Ovary (tissue), 9 donors: ENCODE results near the gene RNF208. TPM values are rescaled to one million over a fixed set of nuclear protein-coding genes. Genes with fewer than 3 reads are reported as not detected.

ENCODE experiments used
- DNase-seq, 5 donors: peaks; one replicate each; pipeline ENCODE4 v3.0.0-alpha.2; 2019 to 2020
- H3K27ac ChIP-seq, 2 donors: fragments of 200-600 bp; one replicate each; pipeline versions ENCODE4 v1.5.1 to v1.8.0; 2019 to 2022
- H3K27me3 ChIP-seq: fragments of 200-600 bp; one replicate; pipeline ENCODE4 v1.8.0; 2022
- H3K36me3 ChIP-seq: fragments of 200-600 bp; sonication (generic); one replicate; pipeline ENCODE4 v1.5.1; 2019
- H3K4me1 ChIP-seq: one replicate; pipeline ENCODE4 v1.8.1; 2013; ENCODE audit warnings: mild to moderate bottlenecking, moderate library complexity; ENCODE audit not compliant: insufficient read depth
- H3K4me3 ChIP-seq: fragments of 200-600 bp; sonication (generic); one replicate; pipeline ENCODE4 v1.5.1; 2017
- H3K9me3 ChIP-seq, 2 donors: fragments of 200-600 bp in 1 of 2; sonication (generic) in 1 of 2; one replicate each; pipeline versions ENCODE4 v1.5.1 to v1.8.1; 2013 to 2019; ENCODE audit warnings: mild to moderate bottlenecking in 1 of 2, moderate library complexity in 1 of 2
- CTCF ChIP-seq, 3 donors: fragments of 450-650 bp in 2 of 3; fragments of 200-600 bp in 1 of 3; IDR thresholded peaks; one replicate each; pipeline versions ENCODE4 v1.5.1 to v1.8.0; 2016 to 2022; ENCODE audit warnings: antibody characterized with exemption in 3 of 3, mild to moderate bottlenecking in 1 of 3
- EP300 ChIP-seq: sonication (generic); formaldehyde crosslinking; IDR thresholded peaks from one replicate; pipeline ENCODE4 v1.6.1; 2017; ENCODE audit warnings: antibody characterized with exemption
- POLR2A ChIP-seq: fragments of 450-650 bp; IDR thresholded peaks from one replicate; pipeline ENCODE4 v1.6.1; 2017; ENCODE audit warnings: antibody characterized with exemption, mild to moderate bottlenecking, moderate library complexity
- WGBS, 3 donors: extraction: QIAGEN DNeasy Blood & Tissue Kit in 1 of 3; methylation state at CpG; one replicate each; pipeline versions ENCODE4 v1.1.5 to v1.1.7; 2013 to 2017; 5-methylcytosine and 5-hydroxymethylcytosine counted together
- intact Hi-C, 4 donors: fragments of 100-400 bp; cut with DNase I; formaldehyde crosslinking; loops; one replicate each; pipeline versions ENCODE4 v1.11.0 to v1.15.1; 2022 to 2023
- polyA plus RNA-seq, 2 donors: library from polyadenylated mRNA; stranded (reverse); fragments of 200-250 nt in 1 of 2; fragments of 350-450 nt in 1 of 2; fragmentation: Illumina TruSeq in 1 of 2; extraction: RNeasy Lipid Tissue Mini Kit (QIAGEN cat#74804) in 1 of 2; gene quantifications; one replicate each; pipeline ENCODE4 v1.2.3, GENCODE V29; 2013 to 2014
- total RNA-seq, 7 donors: library from RNA; depleted of rRNA in 2 of 7; stranded (reverse); fragments of >200 nt in 2 of 7; fragmentation: NEBNext Ultra II Directional in 3 of 7; extraction: Animal tissue kit (Norgen Biotek cat#: 25700) in 3 of 7; gene quantifications; one replicate each; pipeline versions ENCODE4 v1.1.0 to v1.2.4, GENCODE V29; 2016 to 2023
- donor health status: DM: no; HTN: no; CAD: no; lungs with moderate emphysema.
- donor health status: DM: no; HTN: no; CAD: no.
- donor health status: Bipolar disorder and iron deficiency.
- donor health status: DM: yes; HTN: yes; CAD: no.
- donor health status: DM: no; HTN: no; CAD: no.
- donor health status: DM: yes; HTN: yes; CAD: no.

The RNF208 gene
- total and polyA plus RNA-seq, 9 donors = 0.92 to 6.5 (median 3.1) TPM; not detected in 2

DNA sequence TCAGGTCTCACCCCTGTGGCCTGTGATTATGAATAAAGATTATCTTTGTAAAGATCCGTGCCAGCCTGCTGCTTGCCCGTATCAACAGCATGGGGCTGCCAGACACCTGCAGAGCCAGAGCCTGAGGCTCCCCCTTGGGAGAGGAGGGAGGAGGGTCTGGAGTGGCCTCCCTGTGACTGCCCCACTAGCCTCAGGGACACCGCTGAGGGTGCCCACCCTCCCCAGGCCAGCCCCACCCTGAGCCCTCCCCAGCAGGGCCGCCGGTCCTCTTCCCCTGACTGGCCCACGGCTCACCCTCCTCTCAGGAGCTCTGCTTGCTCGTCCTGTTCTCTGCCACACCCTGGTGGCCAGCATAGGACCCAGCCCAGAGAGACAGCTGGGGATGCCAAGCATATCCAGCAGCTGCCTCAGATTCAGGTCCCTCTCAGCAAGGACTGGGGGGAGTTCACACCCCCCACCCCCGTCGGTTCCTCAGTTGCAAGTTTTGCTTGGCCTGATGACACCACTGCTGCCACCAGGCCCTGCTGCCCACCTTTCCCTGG is 31.7 kb downstream of the RNF208 start:
- 64 to 75% (median 70%) methylated on average over 8 to 9 of the region's 9 CpGs for WGBS, 3 donors
- Histone ChIP-seq H3K4me1 (peaks cover 19% of the 10 kb centered on the region), H3K4me3 (no peak overlapping the region), H3K9me3 (no peaks in the 10 kb centered on the region), H3K27ac (no peak overlapping the region), H3K36me3 (no peaks in the 10 kb centered on the region), H3K27me3 (no peaks in the 10 kb centered on the region)
- no peak for TF ChIP-seq CTCF (IDR thresholded peaks at IDR 0.05)
- TF ChIP-seq POLR2A = no peak
- TF ChIP-seq EP300 = no peak
- intact Hi-C loops = no loop called here
- no peak for DNase-seq

DNA sequence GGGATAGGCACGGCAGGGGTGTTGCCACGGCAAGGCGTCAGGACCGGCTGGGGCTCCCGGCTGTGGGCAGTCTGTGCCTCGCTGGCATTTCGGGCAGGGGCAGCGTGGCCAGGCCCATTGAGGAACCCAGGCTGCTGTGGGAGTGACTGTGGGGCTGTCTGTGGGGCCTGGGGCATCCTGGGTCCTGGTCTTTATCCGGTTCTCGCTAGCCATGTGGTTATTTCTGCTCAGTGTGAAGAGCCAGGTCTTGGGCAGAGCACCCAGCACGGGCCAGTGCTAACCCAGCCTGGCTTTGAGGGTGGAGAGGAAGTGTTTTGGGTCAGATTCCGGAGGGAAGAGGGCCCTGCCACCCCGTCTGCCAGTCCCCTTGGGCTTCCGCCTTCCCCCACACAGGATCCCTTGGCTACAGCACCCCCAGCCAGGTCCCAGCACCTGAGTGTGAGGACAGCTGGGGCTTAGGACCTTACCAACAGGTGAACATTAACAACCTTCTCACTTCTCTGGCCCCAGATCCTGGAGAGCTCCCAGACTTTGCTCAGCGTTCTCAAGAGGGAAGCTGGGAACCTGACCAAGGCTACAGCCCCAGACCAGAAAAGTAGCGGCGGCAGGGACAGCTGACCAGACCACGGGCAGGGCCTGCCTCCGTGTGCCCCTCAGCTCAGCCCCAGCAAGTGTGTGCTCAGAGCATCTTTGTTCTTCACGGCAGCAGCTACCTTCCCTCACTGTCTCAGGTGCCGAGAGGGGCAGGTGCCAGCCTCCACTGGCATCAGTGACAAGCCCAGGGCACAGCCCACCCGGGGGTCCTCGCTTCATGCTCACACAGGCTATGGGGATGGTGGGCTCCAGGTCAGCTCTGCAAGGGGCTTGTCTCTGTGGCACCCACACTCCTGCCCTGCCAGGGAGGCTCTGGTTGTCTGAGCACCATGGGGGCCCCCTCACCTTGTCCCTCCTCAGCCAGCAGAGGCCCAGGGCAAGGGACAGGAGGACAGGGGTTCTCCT is 32.4 kb downstream of the RNF208 start:
- no peak for DNase-seq
- WGBS, 3 donors = 23 to 31% (median 29%) methylated on average over 23 of the region's 23 CpGs
- no peaks in the 10 kb centered on the region for H3K9me3 ChIP-seq
- H3K27me3 ChIP-seq = no peaks in the 10 kb centered on the region
- H3K27ac ChIP-seq = peak overlapping the region; percentile 88 to 93
- peak overlapping the region; percentile 98 for H3K4me3 ChIP-seq
- intact Hi-C loops = no loop called here
- TF ChIP-seq CTCF (IDR thresholded peaks at IDR 0.05) = no peak
- no peak for TF ChIP-seq EP300
- no peak for TF ChIP-seq POLR2A
- no peaks in the 10 kb centered on the region for H3K36me3 ChIP-seq
- peaks cover 19% of the 10 kb centered on the region for H3K4me1 ChIP-seq

DNA sequence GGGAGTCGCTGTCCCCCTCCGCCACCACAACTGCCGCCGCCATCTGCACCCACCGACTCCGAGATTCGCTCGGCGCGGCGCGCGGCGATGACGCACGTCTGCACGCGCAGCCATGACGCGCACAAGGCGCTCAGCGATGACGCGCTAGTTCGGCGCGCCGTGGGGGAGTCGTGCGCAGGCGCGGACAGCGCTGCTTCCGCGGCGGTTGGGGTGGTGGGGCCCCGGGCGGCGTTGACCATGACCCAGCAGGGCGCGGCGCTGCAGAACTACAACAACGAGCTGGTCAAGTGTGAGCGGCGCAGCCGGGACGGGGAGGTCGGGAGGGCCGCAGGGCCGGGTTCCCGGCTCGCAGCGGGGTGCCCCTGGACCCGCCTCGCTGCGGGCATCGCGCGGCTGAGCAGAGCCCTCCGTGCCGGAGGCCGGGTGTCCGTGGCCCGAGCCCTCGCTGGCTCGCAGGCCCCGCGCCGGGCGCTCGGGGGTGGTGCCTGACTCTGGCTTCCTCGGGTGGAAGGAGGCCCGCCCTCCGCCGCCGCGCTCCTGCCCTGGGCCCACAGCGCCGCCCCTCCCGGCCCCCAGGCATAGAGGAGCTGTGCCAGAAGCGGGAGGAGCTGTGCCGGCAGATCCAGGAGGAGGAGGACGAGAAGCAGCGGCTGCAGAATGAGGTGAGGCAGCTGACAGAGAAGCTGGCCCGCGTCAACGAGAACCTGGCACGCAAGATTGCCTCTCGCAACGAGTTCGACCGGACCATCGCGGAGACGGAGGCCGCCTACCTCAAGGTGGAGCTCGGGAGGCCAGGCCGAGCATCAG is 33.3 kb downstream of the RNF208 start, which contains the start of the genes ANAPC2 and SSNA1:
Gene ANAPC2 (minus strand): TSS at position 71 of the 807 bp plus-strand sequence. CDS start 28 bp downstream, at position 43.
Gene SSNA1 (plus strand): TSS at position 187 of the 807 bp plus-strand sequence. CDS start 51 bp downstream, at position 238.
- Histone ChIP-seq H3K9me3 (no peaks in the 10 kb centered on the region), H3K4me1 (peaks cover 19% of the 10 kb centered on the region), H3K36me3 (no peaks in the 10 kb centered on the region), H3K27ac (peak within 1 kb of the TSS; percentile 88 to 93), H3K4me3 (peak within 1 kb of the TSS; percentile 98), H3K27me3 (no peaks in the 10 kb centered on the region)
- intact Hi-C loops = no loop called here
- WGBS, 3 donors = 0% methylated on average over 81 to 98 of the region's 98 CpGs
- DNase-seq = peak; percentile 92 to 97 (median 96)
- TF ChIP-seq EP300 (no peak), POLR2A (peak; percentile 82), CTCF (IDR thresholded peaks at IDR 0.05) (peak in 2 of 3 donors; percentile 27 to 46)

DNA sequence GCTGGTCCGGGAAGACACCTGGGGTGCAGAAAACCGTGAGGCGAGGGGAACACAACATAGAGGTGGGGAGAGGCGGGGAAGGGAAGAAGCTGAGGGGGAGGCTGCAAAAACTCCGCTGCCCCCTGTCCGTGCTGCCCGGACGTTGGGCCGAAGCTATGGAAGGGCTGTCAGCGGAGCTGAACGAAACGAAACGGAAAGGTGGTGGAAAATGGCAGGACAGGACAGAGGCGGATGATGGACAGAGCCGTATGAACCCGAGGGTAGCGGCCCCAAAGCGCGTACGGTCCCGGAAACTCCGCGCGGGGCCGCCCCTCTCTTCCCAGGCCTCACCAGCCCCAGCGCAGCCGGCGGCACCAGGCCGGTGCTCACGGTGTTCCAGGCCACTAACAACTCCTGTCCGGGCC is 34.0 kb downstream of the RNF208 start:
- Histone ChIP-seq H3K27ac (peak overlapping the region; percentile 88 to 93), H3K27me3 (no peaks in the 10 kb centered on the region), H3K4me1 (peaks cover 19% of the 10 kb centered on the region), H3K9me3 (no peaks in the 10 kb centered on the region), H3K4me3 (peak overlapping the region; percentile 98), H3K36me3 (no peaks in the 10 kb centered on the region)
- 0 to 1% (median 0%) methylated on average over 30 to 31 of the region's 31 CpGs for WGBS, 3 donors
- intact Hi-C loops = no loop called here
- DNase-seq = no peak
- TF ChIP-seq CTCF (IDR thresholded peaks at IDR 0.05) (no peak), POLR2A (no peak), EP300 (no peak)
